ENCODE results near the gene CNN1. TPM values are rescaled to one million over a fixed set of nuclear protein-coding genes. Genes with fewer than 3 reads are reported as not detected.

Gene CNN1
- total and polyA plus RNA-seq, 2 of the 8 experiments (the other 6 are each of a cell fraction or from before 2014, with no cell fraction given), result 29.8 to 50.8 TPM

GRCh38 chr19:11504502-11505031, 34.1 kb upstream of the CNN1 start:
- FAIRE-seq, result no peak
- H3K27ac ChIP-seq (ENCODE audit: low read depth, low read length), result no peak overlapping the region
- CTCF ChIA-PET (ENCODE audit: partially characterized antibody), result interaction anchor here (1.0 kb wide), 1 partner anchor 39 kb away, joined by 3 read pairs; no protein-coding TSS in a partner anchor
- peaks cover 4% of the 10 kb centered on the region for H3K79me1 ChIP-seq (ENCODE audit: low read depth, low read length)
- 76% methylated on average over 7 of the region's 7 CpGs; no CpG with 5 or more reads in 1 of the 2 experiments for WGBS, 2 experiments (ENCODE audit: extremely low coverage in 1 of 2, insufficient coverage in 1 of 2, insufficient read length in 1 of 2, insufficient replicate concordance in 2 of 2, low coverage in 1 of 2, low lambda C conversion rate in 2 of 2, missing lambda C conversion rate in 1 of 2)
- no peaks in the 10 kb centered on the region for H4K20me1 ChIP-seq (replicated peaks in 1 of 2; ENCODE audit: control insufficient read depth in 1 of 2, insufficient read depth in 2 of 2, low read length in 2 of 2)
- 0 out of 2 replicates have a peak, but pooled peaks cover 2% of the 10 kb centered on the region for H3K23me2 ChIP-seq (ENCODE audit: low read depth, low read length)
- H2AFZ ChIP-seq (ENCODE audit: low read length), result no peak overlapping the region; the same call in 1 of the 2 replicates
- H3K14ac ChIP-seq (ENCODE audit: insufficient read length), result no peak overlapping the region
- peak overlapping the region; percentile 71 to 85 for H3K4me2 ChIP-seq (ENCODE audit: insufficient read depth in 1 of 2, low read depth in 2 of 2, low read length in 2 of 2)
- no peak overlapping the region for H3K56ac ChIP-seq (replicated peaks; ENCODE audit: insufficient read length, low read depth, low read length)
- H3K9me3 ChIP-seq (ENCODE audit: insufficient read depth in 2 of 2, low read depth in 1 of 2, low read length in 1 of 2), result no peaks in the 10 kb centered on the region
- POLR2A ChIA-PET (ENCODE audit: partially characterized antibody), result interaction anchor here (0.7 to 2.8 kb wide), 5 partner anchors 13 to 124 kb away, joined by 3 to 7 read pairs (median 3); partner anchors contain the start of genes CNN1 and ELAVL3
- H3K27me3 ChIP-seq (replicated peaks in 1 of 4; ENCODE audit: control insufficient read depth in 3 of 4, extremely low read depth in 1 of 4, insufficient read depth in 3 of 4, low read length in 3 of 4), result no peaks in the 10 kb centered on the region
- H3K23ac ChIP-seq (ENCODE audit: insufficient read length), result no peak overlapping the region
- peak overlapping the region; percentile 20 for H4K5ac ChIP-seq (ENCODE audit: insufficient read length, low read depth, low read length)
- no peak overlapping the region for H2BK15ac ChIP-seq (ENCODE audit: low read length)
- no peaks in the 10 kb centered on the region for H3K36me3 ChIP-seq (ENCODE audit: control insufficient read depth in 2 of 4, insufficient read depth in 4 of 4, low read length in 3 of 4)
- H4K8ac ChIP-seq (ENCODE audit: extremely low read depth, insufficient read depth, low read length), result no peak overlapping the region
- no peaks in the 10 kb centered on the region; a peak in 1 of 4 replicates for H3K79me2 ChIP-seq (ENCODE audit: control insufficient read depth in 1 of 2, insufficient read depth in 2 of 2, low read length in 2 of 2)
- DNase-seq (ENCODE audit: low read depth in 1 of 2, low spot score in 2 of 2), result no peak
- no peak overlapping the region for H3K18ac ChIP-seq (ENCODE audit: extremely low read depth, low read length)
- no peak overlapping the region for H2BK120ac ChIP-seq (replicated peaks; ENCODE audit: low read depth, low read length)
- H3K4me3 ChIP-seq (ENCODE audit: extremely low read depth in 1 of 4, insufficient read depth in 2 of 4, low read depth in 3 of 4, low read length in 4 of 4), result peak overlapping the region; percentile 56 to 82 (median 64); a peak in 7 of 8 replicates
- no peak overlapping the region for H2BK5ac ChIP-seq (ENCODE audit: low read depth, low read length)
- no peak overlapping the region for H4K91ac ChIP-seq (replicated peaks; ENCODE audit: insufficient read length, low read length)
- peaks cover 3 to 4% (median 4%) of the 10 kb centered on the region in 4 experiments; a peak in 6 of 7 replicates for H3K4me1 ChIP-seq (replicated peaks in 1 of 4; ENCODE audit: control insufficient read depth in 3 of 4, insufficient read depth in 4 of 4, low read length in 3 of 4)
- no peak overlapping the region for H2BK20ac ChIP-seq (ENCODE audit: low read length)
- peak overlapping the region in 3 of 4 experiments; percentile 33 to 77 (median 42); a peak in 4 of 7 replicates for H3K9ac ChIP-seq (replicated peaks in 1 of 4; ENCODE audit: extremely low read depth in 1 of 4, low read depth in 3 of 4, low read length in 3 of 4)
- H3K4ac ChIP-seq (replicated peaks; ENCODE audit: insufficient read length, low read depth, low read length), result no peak overlapping the region
- no peak overlapping the region for H2AK5ac ChIP-seq (ENCODE audit: low read depth, low read length)
- H2BK12ac ChIP-seq (ENCODE audit: low read depth, low read length), result no peak overlapping the region
- TF ChIP-seq E2F6 (IDR thresholded peaks at IDR 0.05), result no peak
- no peak for TF ChIP-seq SRF (IDR thresholded peaks at IDR 0.05; ENCODE audit: low read depth, low read length)
- no peak for TF ChIP-seq RXRA (IDR thresholded peaks at IDR 0.05; ENCODE audit: insufficient read depth, low read depth, low read length)
- no peak for TF ChIP-seq ASH2L (IDR thresholded peaks at IDR 0.05; ENCODE audit: low read length)
- TF ChIP-seq EZH2 (IDR thresholded peaks at IDR 0.05; ENCODE audit: low read depth, low read length, severe bottlenecking), result no peak
- TF ChIP-seq SP2 (IDR thresholded peaks at IDR 0.05; ENCODE audit: low read length), result no peak
- TF ChIP-seq JUN (IDR thresholded peaks at IDR 0.05; ENCODE audit: low read depth, low read length), result no peak
- TF ChIP-seq HDAC2 (IDR thresholded peaks at IDR 0.05; ENCODE audit: borderline replicate concordance in 1 of 2, low read depth in 2 of 2, low read length in 2 of 2), result no peak
